Measurements from ENCODE around the gene FLVCR2.

GRCh38 chr14:75634848-75635247 lies 56.4 kb downstream of the FLVCR2 start:
- TF ChIP-seq EZH2 (IDR thresholded peaks at IDR 0.05; ENCODE audit: insufficient read depth, low read length) (no peak), CTCF (IDR thresholded peaks at IDR 0.05; ENCODE audit: insufficient read depth, low read depth, low read length) (no peak)
